ENCODE results near the gene RUFY4.

The RUFY4 gene

GRCh38 chr2:218128781-218129457, 59.9 kb downstream of the RUFY4 start:
- no peak overlapping the region for H4K12ac ChIP-seq (ENCODE audit: low read depth, low read length)
- H3K79me2 ChIP-seq (ENCODE audit: control insufficient read depth, insufficient read depth, low read length, poor library complexity): no peaks in the 10 kb centered on the region
- H4K8ac ChIP-seq (ENCODE audit: low read depth, low read length): no peak overlapping the region
- H3K79me1 ChIP-seq (ENCODE audit: low read length): no peaks in the 10 kb centered on the region
- no CpG with 5 or more reads among the region's 6 CpGs for WGBS (ENCODE audit: extremely low coverage, insufficient coverage, insufficient read length)
- H3K27ac ChIP-seq (ENCODE audit: low read depth, low read length): no peak overlapping the region
- no peaks in the 10 kb centered on the region for H3K27me3 ChIP-seq (ENCODE audit: insufficient read depth, low read length)
- H2BK5ac ChIP-seq (ENCODE audit: low read depth, low read length, poor library complexity): no peak overlapping the region
- no peak overlapping the region for H2AK5ac ChIP-seq (ENCODE audit: low read length)
- H2AFZ ChIP-seq (ENCODE audit: insufficient read depth, low read length, poor library complexity): no peak overlapping the region
- no peak overlapping the region for H3K4ac ChIP-seq (ENCODE audit: low read depth, low read length)
- no peaks in the 10 kb centered on the region for H3K36me3 ChIP-seq (ENCODE audit: control insufficient read depth in 1 of 2, insufficient read depth in 2 of 2, low read length in 2 of 2)
- no peak overlapping the region for H4K91ac ChIP-seq (ENCODE audit: low read depth, low read length)
- H2BK120ac ChIP-seq (ENCODE audit: insufficient read depth, low read length, poor library complexity): no peak overlapping the region
- no peak overlapping the region for H3K9ac ChIP-seq (ENCODE audit: low read length)
- H3K23ac ChIP-seq (ENCODE audit: low read length): no peak overlapping the region
- no peak overlapping the region for H2BK12ac ChIP-seq (ENCODE audit: low read length)
- H3K18ac ChIP-seq (ENCODE audit: low read length): no peak overlapping the region
- H3K4me1 ChIP-seq (ENCODE audit: control insufficient read depth in 1 of 2, insufficient read depth in 2 of 2, low read length in 2 of 2): no peaks in the 10 kb centered on the region
- H3K14ac ChIP-seq (ENCODE audit: low read length): no peak overlapping the region
- H3K4me2 ChIP-seq (ENCODE audit: low read length): no peak overlapping the region
- no peak overlapping the region for H3K4me3 ChIP-seq (ENCODE audit: low read depth, low read length)
- peaks cover 2% of the 10 kb centered on the region for H3K9me3 ChIP-seq (ENCODE audit: insufficient read depth, low read depth, low read length)
- peak; percentile 82 to 88 for DNase-seq

GRCh38 chr2:218129458-218130135, 60.5 kb downstream of the RUFY4 start:
- Histone ChIP-seq H3K18ac (ENCODE audit: low read length) (no peak overlapping the region), H2BK120ac (ENCODE audit: insufficient read depth, low read length, poor library complexity) (no peak overlapping the region), H3K4me3 (ENCODE audit: low read depth, low read length) (no peak overlapping the region), H3K27ac (ENCODE audit: low read depth, low read length) (no peak overlapping the region), H4K91ac (ENCODE audit: low read depth, low read length) (no peak overlapping the region), H3K36me3 (ENCODE audit: control insufficient read depth in 1 of 2, insufficient read depth in 2 of 2, low read length in 2 of 2) (no peaks in the 10 kb centered on the region), H2BK5ac (ENCODE audit: low read depth, low read length, poor library complexity) (no peak overlapping the region), H3K79me1 (ENCODE audit: low read length) (no peaks in the 10 kb centered on the region), H3K4ac (ENCODE audit: low read depth, low read length) (no peak overlapping the region), H3K23ac (ENCODE audit: low read length) (no peak overlapping the region), H3K14ac (ENCODE audit: low read length) (no peak overlapping the region), H2AK5ac (ENCODE audit: low read length) (no peak overlapping the region), H4K12ac (ENCODE audit: low read depth, low read length) (no peak overlapping the region), H3K4me1 (ENCODE audit: control insufficient read depth in 1 of 2, insufficient read depth in 2 of 2, low read length in 2 of 2) (no peaks in the 10 kb centered on the region), H2AFZ (ENCODE audit: insufficient read depth, low read length, poor library complexity) (no peak overlapping the region), H3K4me2 (ENCODE audit: low read length) (no peak overlapping the region), H3K9me3 (ENCODE audit: insufficient read depth, low read depth, low read length) (peaks cover 2% of the 10 kb centered on the region), H4K8ac (ENCODE audit: low read depth, low read length) (no peak overlapping the region), H3K9ac (ENCODE audit: low read length) (no peak overlapping the region), H3K79me2 (ENCODE audit: control insufficient read depth, insufficient read depth, low read length, poor library complexity) (no peaks in the 10 kb centered on the region), H2BK12ac (ENCODE audit: low read length) (no peak overlapping the region), H3K27me3 (ENCODE audit: insufficient read depth, low read length) (no peaks in the 10 kb centered on the region)
- no CpG with 5 or more reads among the region's 6 CpGs for WGBS (ENCODE audit: extremely low coverage, insufficient coverage, insufficient read length)
- no peak for DNase-seq

- WGBS (ENCODE audit: extremely low coverage, insufficient coverage, insufficient read length): no CpG with 5 or more reads among the region's 2 CpGs
These were observed 61.3 kb downstream of the RUFY4 start for GRCh38 chr2:218130377-218130776.

DNA sequence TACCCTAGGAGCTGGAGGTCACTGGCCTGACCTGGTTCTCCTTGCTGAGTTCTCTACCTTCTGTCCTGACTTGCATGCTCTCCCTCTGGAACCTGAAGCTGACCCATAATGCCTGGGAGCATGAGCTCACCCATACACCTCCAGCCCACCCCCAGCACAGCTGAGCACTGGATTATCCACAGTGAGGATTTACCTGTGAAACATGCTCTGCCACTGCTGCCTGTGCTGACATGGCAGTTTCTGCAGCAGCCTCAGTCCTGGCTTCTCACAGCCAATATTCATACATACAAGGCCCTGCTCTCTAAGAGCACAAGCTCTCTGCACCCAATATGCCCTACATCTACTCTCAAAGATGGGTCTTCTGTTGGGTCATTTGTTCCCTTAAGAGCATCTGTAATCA, 61.8 kb downstream of the RUFY4 start:
- H3K18ac ChIP-seq (ENCODE audit: low read length): no peak overlapping the region
- H3K23ac ChIP-seq (ENCODE audit: low read length): no peak overlapping the region
- no peaks in the 10 kb centered on the region for H3K4me1 ChIP-seq (ENCODE audit: control insufficient read depth in 1 of 2, insufficient read depth in 2 of 2, low read length in 2 of 2)
- no peak overlapping the region for H2AFZ ChIP-seq (ENCODE audit: insufficient read depth, low read length, poor library complexity)
- H4K91ac ChIP-seq (ENCODE audit: low read depth, low read length): no peak overlapping the region
- H2BK120ac ChIP-seq (ENCODE audit: insufficient read depth, low read length, poor library complexity): no peak overlapping the region
- H3K4me2 ChIP-seq (ENCODE audit: low read length): no peak overlapping the region
- no peaks in the 10 kb centered on the region for H3K36me3 ChIP-seq (ENCODE audit: control insufficient read depth in 1 of 2, insufficient read depth in 2 of 2, low read length in 2 of 2)
- no peaks in the 10 kb centered on the region for H3K79me2 ChIP-seq (ENCODE audit: control insufficient read depth, insufficient read depth, low read length, poor library complexity)
- H2BK5ac ChIP-seq (ENCODE audit: low read depth, low read length, poor library complexity): no peak overlapping the region
- H3K9me3 ChIP-seq (ENCODE audit: insufficient read depth, low read depth, low read length): peaks cover 6% of the 10 kb centered on the region
- no peak overlapping the region for H3K4me3 ChIP-seq (ENCODE audit: low read depth, low read length)
- no peak overlapping the region for H4K12ac ChIP-seq (ENCODE audit: low read depth, low read length)
- H3K27me3 ChIP-seq (ENCODE audit: insufficient read depth, low read length): no peaks in the 10 kb centered on the region
- H2AK5ac ChIP-seq (ENCODE audit: low read length): no peak overlapping the region
- H2BK12ac ChIP-seq (ENCODE audit: low read length): no peak overlapping the region
- no peak overlapping the region for H3K9ac ChIP-seq (ENCODE audit: low read length)
- H3K79me1 ChIP-seq (ENCODE audit: low read length): no peaks in the 10 kb centered on the region
- H3K14ac ChIP-seq (ENCODE audit: low read length): no peak overlapping the region
- no peak overlapping the region for H4K8ac ChIP-seq (ENCODE audit: low read depth, low read length)
- H3K27ac ChIP-seq (ENCODE audit: low read depth, low read length): no peak overlapping the region
- no peak for DNase-seq
- H3K4ac ChIP-seq (ENCODE audit: low read depth, low read length): no peak overlapping the region

More at GRCh38 chr2:218130377-218130776, 61.3 kb downstream of the RUFY4 start:
- H3K4ac ChIP-seq (ENCODE audit: low read depth, low read length): no peak overlapping the region
- no peak overlapping the region for H2AK5ac ChIP-seq (ENCODE audit: low read length)
- no peaks in the 10 kb centered on the region for H3K27me3 ChIP-seq (ENCODE audit: insufficient read depth, low read length)
- no peak overlapping the region for H3K9ac ChIP-seq (ENCODE audit: low read length)
- no peak for DNase-seq
- no peak overlapping the region for H4K91ac ChIP-seq (ENCODE audit: low read depth, low read length)
- no peak overlapping the region for H2BK120ac ChIP-seq (ENCODE audit: insufficient read depth, low read length, poor library complexity)
- no peak overlapping the region for H3K4me2 ChIP-seq (ENCODE audit: low read length)
- no peak overlapping the region for H3K14ac ChIP-seq (ENCODE audit: low read length)
- no peak overlapping the region for H2BK5ac ChIP-seq (ENCODE audit: low read depth, low read length, poor library complexity)
- peaks cover 6% of the 10 kb centered on the region for H3K9me3 ChIP-seq (ENCODE audit: insufficient read depth, low read depth, low read length)
- no peaks in the 10 kb centered on the region for H3K36me3 ChIP-seq (ENCODE audit: control insufficient read depth in 1 of 2, insufficient read depth in 2 of 2, low read length in 2 of 2)
- no peak overlapping the region for H3K4me3 ChIP-seq (ENCODE audit: low read depth, low read length)
- no peak overlapping the region for H3K27ac ChIP-seq (ENCODE audit: low read depth, low read length)
- no peak overlapping the region for H3K18ac ChIP-seq (ENCODE audit: low read length)
- H2AFZ ChIP-seq (ENCODE audit: insufficient read depth, low read length, poor library complexity): no peak overlapping the region
- no peak overlapping the region for H3K23ac ChIP-seq (ENCODE audit: low read length)
- no peak overlapping the region for H4K12ac ChIP-seq (ENCODE audit: low read depth, low read length)
- no peaks in the 10 kb centered on the region for H3K79me1 ChIP-seq (ENCODE audit: low read length)
- H3K79me2 ChIP-seq (ENCODE audit: control insufficient read depth, insufficient read depth, low read length, poor library complexity): no peaks in the 10 kb centered on the region
- no peak overlapping the region for H2BK12ac ChIP-seq (ENCODE audit: low read length)
- H3K4me1 ChIP-seq (ENCODE audit: control insufficient read depth in 1 of 2, insufficient read depth in 2 of 2, low read length in 2 of 2): no peaks in the 10 kb centered on the region
- no peak overlapping the region for H4K8ac ChIP-seq (ENCODE audit: low read depth, low read length)

Measured in trophoblast cell (in vitro differentiated cells and primary cell).